MV-4-11 (cell line): ENCODE measurements around the gene KCNE4.
"Not testable (repeated sequence)": the region's sequence is repeated elsewhere in the genome, so short reads cannot be mapped to it uniquely, and the experiment has no call there.

Source experiments
- DNase-seq: peaks from one replicate; lab custom pipeline; 2025; lab: John Stamatoyannopoulos, UW

Gene KCNE4

DNA sequence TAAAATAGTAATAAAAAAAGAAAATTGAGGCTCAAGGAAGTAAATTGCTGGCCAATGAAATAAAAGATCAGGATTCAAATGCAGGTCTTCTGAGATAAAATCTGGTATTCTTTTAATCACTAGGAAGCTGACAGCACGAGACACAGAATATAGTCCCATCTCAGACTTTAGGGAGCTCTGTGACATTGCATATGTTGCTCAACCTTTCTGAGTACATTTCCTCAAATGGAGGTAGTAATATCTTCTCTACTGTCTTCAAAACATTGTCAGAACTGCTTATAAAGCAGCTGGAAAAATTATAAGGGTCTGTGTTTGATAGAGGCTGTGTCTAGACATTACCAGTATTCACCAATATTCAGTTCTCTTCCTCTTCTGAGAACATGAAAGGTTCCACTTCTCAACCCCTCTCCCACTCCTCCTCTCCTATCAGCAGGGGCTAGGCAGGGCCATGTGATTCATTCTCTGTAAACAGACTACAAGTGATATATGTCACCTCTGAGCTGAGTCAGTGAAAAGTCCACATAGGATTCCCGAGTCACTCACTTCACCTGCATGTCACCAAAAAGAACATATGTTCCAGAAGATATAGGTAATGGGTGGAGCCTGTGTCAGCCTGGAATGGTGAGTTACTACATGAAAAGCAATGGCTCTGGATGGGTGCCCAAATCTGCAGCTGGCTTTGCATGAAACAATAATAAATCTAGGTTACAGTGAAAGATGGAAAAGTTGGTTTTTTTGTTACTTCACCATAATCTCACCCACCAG lies 7.1 kb downstream of the KCNE4 start:
- DNase-seq: no peak

DNA sequence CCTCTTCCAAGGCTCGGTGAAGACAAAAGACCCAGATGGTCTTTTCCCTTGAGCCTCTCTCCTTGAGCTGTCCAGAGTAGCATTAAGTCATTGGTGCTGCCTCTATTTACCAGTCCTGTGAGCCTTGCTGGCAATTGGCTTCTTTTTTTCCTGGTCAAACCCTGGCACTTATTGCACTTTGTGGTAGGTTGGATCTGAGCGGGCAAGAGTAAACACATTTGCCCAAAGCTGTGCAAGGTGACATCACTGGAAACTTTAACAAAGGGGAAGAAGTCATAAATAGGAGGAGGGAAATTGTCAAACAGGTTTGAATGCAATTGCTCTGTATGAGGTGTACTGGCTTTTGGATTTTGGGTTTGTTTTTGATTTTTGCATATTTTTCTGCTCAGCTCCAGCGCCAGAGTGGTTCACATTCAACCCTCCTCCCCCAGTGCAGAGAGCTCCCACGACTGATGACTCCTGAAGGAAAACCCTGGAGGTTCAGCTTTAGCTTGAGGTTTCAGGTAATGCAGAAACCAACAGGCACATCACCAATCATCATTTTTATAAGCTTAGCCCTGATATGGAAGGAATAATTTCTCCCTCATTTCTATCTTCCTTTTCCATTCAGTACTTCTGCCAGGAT lies 8.3 kb downstream of the KCNE4 start:
- no peak for DNase-seq

DNA sequence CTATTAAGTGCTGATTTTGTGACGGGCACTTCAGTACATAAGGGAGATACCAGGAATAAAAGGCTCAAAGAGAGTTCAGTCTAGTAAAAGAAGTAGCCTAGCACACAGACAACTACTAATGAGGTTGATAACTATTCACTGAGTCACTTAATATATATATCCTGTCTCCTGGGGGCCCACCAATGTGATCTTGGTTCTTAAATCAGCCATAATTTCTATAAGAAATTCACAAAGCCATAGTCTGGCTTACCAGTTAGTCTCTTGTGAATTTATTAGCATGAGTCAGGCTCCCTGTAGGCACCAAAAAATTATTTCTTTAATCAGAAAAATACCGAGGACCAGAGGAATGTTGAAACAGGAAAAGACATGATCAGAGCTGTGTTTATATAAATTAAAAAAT lies 10.4 kb downstream of the KCNE4 start:
- DNase-seq: no peak

DNA sequence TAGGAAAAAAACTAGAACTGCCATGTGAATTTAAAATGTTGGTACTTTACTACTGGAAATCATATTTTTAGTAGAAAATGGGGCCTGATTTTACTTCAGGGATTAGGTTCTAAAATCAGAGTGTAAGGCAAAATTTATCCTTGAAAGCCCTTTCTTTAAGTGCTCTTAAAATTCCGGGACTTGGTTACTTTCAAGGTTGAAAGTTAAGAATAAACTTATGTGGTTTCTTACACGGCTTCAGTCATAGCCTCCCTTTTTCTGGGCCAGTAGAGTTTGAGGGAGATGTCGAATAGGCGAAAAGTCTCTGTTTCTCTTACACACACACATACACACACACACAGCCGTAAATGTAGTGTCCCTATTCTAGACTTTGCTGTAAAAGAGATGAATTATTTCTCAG lies 13.1 kb downstream of the KCNE4 start:
- no peak for DNase-seq

DNA sequence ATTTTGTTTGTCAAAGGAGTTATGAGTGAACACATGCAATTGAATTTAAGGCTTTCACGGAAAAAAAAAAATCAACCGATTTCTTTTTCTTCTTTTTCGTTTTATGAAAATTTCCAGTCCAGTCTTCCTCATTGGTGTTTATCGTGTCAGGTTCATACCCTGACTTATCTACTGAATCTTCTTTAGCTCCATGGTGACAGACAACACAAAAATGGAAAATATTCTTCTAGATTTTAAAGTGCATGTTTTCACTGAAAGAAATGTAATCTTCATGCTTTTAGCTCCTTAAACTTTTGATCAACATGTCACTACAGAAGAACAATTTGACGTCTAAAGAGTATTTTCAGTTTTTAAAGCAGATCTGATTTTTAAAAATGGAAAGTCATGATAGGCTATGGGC lies 14.7 kb downstream of the KCNE4 start:
- no peak for DNase-seq

DNA sequence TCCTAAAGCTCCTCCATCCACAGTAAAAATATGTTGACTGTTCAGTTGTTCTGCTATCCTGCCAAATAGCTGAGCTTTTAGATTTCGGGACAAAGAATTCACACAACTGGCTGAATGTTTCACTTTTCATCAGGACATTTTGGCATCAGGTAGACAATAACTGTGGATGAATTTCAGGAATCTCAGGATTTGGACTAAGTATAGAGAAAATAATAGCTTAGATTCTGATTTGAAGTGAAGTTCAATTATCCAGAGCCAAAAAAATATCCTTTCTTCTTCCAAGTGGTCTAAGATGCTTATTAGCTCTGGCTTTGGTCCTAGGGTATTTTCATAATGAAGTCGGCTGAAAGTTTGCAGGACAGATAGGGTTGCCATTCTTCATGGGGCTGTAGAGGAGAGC lies 16.1 kb downstream of the KCNE4 start:
- no peak for DNase-seq

DNA sequence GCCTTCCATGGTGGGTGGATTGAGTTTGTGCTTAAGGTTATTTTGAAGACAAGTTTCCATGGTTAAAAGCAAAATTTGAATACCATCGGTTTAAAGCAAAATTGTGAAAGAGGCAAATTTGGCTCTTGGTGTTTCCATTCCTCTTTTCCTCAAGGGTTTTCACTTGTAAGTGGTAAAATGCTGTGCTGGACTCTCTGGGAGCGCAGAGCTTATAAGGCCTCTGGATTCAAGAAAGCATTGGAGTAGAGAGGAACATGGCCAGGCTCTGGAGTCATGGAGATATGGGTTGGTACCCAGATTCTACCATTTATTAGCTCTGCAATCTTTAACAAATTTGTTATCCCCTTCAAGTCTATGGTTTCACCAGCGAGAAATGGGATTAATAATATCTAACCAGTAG lies 17.5 kb downstream of the KCNE4 start:
- DNase-seq: no peak

DNA sequence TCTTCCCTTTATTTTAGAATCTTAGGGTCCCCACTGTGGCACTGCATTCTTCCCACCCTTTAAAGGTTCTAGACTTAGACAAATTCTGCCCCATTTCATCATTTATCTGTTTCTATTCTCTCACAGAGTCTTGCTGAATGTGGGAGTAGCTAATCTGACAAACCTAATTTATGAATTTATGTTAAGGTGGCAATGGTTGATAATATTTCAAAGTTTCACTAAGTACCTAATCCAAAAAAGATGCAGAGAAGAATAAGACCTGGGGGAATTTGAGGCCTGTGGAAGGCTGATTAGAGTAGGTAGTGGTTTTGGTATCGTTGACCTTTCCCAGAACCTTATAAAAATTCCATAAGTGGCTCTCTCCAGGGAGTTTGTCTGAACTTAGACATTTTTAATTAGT lies 18.0 kb downstream of the KCNE4 start:
- DNase-seq: no peak

DNA sequence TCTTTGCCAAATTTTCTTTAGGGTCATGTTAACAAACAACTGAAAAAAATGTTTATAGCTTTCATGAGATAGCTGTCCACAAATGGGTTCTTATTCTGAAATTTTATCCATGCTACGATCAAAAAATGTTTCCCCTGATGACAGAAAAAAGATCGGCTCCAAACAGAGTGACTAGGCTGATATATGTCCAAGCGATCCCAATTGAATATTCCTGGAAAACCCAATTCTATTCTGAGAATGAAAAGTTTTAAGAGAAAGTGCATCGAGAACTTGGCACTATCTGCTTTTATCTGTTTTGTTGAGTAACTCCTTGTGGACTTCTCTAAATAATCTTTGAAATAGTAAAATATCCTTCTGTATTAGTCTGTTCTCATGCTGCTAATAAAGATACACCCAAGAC lies 19.1 kb downstream of the KCNE4 start:
- no peak for DNase-seq

DNA sequence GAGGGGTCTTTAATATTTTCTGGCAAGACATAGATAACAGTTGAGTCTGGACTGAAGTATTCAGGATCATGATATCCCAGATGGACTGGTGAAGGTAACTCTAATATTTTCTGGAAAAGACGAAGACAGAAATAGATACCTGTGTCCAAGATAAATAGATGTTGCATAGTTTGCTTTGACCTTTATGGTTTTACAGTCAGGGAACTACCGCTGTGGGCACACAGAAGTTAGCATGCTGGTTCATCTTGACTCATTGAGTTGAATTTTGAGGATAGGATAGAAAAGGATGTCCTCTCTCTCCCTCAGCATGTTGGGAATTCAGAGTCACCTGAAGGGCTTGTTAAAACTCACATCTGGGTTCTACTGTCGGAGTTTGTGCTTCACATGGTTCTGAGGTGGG lies 20.8 kb downstream of the KCNE4 start:
- DNase-seq: no peak

DNA sequence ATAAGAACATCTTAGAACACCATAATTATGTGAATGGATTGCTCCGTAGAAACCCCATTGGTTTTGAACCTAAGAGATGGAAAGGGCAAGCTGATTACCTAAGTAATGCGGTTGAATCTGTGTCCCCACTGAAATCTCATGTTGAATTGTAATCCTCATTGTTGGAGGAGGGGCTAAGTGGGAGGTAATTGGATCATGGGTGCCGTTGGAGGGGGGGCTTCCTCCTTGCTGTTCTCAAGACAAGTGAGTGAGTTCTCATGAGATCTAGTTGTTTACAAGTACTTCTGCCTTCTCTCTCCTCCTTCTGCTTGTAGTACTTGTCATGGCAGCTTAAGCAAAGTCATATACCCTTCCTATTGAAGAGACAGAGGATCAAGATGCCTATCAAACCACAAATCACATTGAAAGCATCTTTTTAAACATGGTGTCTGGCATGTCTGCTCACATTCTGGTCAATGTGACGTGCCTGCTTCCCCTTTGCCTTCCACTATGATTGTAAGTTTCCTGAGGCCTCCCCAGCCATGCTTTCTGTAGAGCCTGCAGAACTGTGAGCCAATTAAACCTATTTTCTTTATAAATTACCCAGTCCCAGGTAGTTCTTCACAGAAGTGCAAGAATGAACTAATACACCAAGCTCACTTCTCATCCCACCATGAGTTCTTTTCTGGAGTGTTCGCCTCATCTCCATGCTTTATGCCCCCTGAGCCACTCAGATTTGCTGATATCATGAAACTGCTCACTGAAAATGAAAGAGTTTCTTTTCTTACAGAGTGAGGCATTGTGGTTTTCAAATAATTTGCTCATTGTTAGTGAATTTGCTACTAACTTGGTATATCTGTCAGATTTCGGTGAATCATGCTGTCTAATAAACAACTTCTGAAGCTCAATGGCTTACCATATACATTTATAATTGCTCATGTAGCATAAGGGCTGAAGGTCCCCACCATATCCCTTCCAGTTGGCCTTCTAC lies 23.6 kb downstream of the KCNE4 start:
- DNase-seq: no peak

DNA sequence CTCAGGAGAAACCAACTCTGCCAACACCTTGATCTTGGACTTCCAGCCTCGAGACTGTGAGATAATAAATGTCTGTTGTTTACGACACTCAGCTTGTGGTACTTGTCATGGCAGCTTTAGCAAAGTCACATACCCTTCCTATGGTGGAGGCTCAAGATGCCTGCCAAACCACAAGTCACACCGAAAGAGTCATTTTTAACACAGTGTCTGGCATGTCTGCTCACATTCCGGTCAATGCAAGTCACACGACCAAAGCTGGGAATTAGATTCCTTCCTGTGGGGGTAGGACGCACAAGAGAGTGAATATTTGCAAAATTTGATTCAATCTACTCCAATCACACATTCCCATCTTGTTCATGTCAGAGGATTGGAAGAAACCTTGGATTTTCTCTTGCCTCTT lies 24.6 kb downstream of the KCNE4 start:
- no peak for DNase-seq

DNA sequence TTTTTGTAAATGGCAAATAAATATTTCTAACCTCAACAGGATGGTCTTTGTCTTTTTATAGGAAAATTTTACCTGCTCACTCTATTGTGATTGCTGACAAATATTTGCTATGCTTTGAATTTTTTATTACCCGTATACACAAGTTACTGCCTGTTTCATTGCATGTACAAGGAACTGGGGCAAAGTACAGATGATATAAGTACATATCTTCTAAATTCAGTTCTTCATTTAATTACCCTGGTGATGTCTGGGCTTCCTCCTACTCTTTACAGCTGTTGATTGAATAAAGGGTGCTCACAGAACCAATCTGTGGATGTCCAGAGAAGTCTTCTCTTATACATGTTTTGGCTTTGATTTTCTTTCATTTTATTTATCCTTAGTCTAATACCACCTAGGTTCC lies 26.5 kb downstream of the KCNE4 start:
- no peak for DNase-seq

DNA sequence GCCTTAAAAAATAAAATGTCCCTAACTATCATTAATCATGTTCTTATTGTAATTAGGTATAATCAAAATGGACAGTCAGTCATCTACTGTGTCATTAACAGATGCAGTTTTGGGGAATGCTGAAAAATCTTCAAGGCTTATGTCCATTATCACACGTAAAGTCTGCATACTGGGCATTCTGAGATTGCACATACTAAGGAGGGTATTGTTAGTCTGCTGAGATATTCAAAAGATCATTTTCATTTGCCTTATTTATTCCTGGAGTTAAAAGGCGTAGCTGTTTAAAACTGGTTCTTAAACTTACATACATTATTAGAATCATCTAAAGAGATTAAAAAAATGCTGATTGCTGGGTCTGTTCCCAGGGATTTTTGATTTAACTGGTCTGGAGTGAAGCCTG lies 27.4 kb downstream of the KCNE4 start:
- DNase-seq: no peak

DNA sequence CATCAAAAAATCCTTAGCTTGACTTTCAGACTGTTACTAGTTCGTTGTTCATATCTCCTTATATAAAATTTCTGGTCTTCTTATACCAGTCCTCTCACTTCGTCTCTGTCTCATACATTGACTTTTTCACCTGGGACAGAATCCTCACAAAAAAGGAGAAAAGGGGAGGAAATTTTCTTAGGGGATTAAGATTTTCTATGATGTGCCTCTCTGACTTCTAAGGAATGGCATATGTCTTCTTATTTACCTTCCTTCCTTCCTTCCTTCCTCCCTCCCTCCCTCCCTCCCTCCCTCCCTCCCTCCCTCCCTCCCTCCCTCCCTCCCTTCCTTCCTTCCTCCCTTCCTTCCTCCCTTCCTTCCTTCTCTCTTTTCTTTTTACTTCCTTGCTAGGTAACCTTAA lies 27.9 kb downstream of the KCNE4 start:
- no peak for DNase-seq

DNA sequence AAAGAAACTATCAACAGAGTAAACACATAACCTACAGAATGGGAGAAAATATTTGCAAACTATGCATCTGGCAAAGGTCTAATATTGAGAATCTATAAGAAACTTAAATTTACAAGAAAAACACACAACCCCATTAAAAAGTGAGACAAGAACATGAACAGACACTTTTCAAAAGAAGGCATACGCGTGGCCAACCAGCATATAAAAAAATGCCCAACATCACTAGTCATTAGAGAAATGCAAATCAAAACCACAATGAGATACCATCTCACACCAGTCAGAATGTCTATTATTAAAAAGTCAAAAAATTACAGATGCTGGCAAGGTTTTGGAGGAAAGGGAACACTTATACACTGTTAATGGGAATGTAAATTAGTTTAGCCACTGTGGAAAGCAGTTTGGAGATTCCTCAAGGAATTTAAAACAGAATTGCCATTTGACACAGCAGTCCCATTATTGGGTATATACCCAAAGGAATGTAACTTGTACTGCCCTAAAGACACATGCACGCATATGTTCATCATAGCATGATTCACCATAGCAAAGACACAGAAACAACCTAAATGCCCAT lies 28.9 kb downstream of the KCNE4 start:
- not testable (repeated sequence) for DNase-seq

DNA sequence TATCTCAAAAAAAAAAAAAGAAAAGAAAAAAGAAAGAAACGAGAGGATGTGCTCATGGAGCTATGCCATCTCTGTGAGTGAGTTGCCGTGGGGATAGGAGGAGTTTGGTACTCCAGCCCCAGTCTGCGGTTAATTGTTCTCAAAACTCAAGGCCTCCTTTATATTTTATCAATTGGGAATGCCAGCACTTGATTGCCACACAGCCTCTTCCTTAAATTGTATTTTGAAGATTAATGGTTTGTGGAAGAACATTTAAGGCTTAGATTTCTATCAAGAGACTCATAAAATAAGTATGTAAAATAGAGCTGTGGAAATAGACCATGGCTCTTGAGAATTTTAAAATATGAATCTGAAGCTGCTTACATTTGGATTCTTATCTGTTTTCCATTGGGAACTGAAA lies 29.8 kb downstream of the KCNE4 start:
- DNase-seq: no peak

DNA sequence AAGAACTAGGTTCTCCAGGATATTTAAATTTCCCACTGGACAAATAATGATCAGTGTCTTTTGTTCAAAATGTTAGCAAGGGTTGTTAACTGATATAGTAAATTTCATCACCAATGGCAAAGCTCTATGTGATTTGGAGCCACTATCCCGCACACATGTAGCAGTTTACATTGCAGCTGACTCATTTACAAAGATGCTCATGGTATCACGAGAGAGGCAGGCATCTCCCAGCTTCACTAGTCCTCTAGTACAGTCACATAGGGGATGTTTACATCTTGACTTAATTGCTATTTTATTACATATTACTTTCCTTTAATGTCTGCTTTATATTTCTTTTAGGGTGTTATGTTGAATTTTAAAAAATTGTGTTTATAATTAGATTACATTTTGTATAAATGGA lies 30.7 kb downstream of the KCNE4 start:
- DNase-seq: no peak

DNA sequence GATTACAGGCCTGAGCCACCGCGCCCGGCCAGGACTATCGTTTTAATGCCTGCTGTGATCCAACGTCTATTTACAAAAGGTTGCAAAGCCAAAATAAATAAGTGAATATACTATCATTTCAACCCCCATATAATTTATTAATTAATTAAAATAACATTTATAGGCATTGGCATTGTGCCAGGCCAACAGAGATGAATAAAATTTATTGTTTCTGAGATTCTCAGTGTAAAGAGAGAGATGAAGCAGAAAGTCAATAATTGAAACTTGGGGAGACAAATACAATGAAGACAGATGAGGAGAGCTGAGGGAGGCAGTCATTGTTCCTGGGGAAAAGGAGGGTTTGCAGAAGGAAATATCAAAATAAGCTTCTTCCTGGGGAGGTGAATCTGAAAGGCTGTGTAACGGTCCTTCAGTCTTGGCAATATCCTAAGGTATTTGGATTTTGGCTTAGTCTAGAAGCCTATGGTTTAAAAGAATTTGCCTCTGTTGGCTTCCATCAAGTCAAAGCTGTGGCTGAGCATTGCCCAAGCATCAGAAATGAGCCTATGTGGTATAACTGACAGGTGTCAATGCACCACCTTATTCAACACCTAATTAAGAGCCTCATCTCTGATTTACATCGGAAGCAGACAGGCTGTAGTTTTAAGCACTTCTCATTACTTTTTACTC lies 31.5 kb downstream of the KCNE4 start:
- DNase-seq: no peak

DNA sequence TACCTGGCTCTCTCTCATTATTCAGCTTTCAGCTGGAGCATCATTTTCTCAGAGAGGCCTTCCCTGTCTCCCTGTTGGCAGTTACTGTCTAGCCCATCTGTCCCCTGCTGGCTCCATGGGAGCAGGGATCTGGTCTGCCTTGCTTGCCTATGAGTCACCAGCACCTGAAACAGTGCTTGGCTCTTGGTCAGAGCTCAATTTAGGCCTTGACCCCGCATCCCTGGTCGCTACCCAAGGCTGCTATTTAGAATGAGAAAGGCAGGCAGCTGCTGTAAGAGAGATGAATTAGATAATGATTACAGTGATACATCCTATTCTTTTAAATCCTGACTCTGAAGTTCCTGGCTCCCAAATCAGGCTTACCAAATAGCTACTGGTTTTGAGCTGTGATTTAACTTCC lies 32.9 kb downstream of the KCNE4 start:
- DNase-seq: no peak

DNA sequence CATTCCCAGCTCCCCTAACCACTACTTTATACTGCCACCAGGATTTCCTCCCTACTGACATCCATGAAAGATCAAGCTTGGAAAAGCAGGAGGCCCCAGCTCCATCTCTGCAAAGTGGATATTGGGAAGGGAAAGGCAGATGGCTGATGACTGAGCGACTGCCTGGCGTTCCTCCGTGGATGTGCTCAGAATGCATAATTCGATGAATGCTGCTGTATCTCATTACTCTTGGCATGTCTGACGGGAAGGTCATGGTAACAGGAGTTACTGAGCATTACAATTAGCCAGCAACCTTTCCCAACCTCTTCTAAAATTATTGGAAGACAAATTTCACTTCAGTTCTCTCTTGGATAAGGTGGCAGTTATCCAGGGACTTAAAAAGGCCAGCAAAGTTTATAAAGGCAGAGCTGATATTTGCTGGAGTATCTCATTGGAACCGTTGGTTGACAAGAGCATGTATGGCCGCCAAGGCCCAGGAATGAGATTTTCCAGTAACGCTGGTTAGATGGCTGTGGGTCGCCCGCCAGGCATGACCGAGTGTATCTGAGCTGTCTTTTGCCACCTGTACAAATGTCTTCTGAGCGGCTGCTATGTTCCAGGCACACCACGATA lies 34.5 kb downstream of the KCNE4 start:
- DNase-seq: no peak

DNA sequence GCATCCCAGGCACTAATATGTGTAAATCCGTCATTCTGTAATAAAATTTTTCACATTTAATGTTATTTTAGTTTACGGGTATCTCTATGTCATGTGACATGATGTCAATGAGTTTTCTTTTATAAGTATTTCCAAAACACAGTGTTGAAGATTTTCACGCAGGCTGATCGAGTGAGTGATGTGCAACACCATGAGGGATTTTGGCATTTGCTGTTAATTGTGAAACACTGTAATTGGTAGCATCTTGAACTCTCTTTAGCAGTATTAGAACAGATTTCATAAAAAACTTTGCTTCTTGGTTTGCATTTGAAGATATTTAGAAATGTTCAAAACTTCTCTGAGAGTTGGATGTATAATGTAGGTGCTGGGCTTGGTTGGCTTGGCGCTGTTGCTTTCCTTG lies 35.5 kb downstream of the KCNE4 start:
- DNase-seq: no peak
